GM19239 (cell line): Measurements from ENCODE around the gene DVL2.

Experiments used
- DNase-seq: peaks from one replicate; pipeline ENCODE4 v3.0.0; 2011; ENCODE audit warnings: low spot score; ENCODE audit not compliant: insufficient read length
- FAIRE-seq: peaks from 2 replicates; lab custom pipeline; 2011; peaks lifted over from hg19 to GRCh38; lab: Jason Lieb, UNC

Gene DVL2

DNA sequence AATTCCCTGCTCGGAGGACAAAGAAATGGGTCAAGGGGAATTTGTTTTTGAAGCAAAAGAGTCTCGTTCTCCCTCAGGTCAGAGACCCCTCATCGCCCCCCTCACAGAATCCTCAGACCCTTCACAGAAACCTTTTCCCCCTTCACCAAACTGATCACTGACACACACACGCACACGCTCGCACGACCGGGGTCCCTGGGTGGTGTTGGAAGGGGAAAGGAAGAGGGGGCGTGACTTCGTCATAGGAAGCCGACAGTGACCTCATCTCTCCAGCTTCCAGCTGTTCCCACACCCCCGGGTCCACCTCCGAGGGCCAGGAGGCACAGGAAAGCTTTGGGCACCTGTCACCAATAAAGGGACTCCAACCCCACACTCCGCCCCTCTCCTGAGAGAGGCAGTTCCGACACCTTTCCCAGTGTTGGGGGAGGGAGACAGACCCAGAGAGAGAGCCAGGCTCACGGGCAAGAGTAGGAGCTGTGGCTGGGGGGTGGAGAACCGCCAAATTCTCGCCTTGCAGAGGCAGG, 56.3 kb downstream of the DVL2 start:
- FAIRE-seq (no peak), DNase-seq (no peak)

DNA sequence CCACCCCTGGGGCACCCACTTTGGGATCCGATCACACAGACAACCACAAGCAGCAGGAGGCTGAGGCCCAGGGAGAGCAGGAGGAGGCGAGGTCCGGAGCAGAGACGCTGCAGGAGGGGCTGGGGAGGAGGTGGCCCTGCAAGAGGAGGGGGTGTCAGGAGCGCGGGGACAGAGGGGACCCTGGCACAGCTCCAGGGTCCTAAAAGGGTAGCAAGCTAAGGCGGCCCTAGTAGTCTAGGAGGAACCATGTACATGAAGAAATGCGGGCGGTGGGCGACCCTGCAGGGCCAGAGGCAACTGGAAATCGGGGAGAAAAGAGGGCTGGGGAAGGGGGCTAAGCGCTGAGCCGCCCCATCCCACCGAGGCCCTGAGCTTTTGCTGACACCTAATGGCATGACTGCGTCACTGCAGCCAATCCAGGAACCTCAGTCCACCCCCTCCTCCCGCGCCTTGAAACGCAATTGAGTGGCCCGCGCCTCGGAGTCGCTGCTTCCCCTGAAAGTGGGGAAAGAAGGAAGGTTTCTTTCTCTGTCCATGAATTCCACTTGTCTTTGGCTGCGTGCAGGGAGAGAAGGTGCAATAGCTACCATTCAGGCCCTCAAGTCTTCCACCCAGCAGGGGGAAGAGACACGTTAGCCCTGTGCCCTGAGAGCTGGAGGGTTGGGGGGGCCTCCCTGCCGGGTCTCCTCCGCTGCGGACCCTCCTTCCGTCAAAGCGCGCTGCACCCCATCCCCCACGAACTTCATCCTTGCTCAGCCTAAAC, 56.9 kb downstream of the DVL2 start:
- FAIRE-seq (no peak), DNase-seq (peak; percentile 85)

DNA sequence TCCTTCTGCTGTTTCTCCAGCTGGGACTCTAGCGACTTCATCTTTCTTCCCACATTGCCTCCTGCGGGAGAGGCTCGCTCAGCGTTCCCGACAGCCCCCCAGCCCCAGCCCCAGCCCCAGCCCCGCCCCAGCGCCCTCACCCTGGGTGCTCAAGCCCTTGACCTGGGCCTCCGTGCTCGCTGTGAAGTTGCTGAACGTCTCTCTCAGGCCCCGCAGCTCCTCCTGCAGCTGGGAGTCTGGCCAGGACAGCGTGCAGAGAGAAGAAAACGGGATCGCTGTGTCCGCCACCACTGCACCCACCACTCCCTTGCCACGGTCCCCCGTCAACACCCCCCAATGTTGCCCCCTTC, 57.5 kb downstream of the DVL2 start:
- FAIRE-seq (no peak), DNase-seq (no peak)

DNA sequence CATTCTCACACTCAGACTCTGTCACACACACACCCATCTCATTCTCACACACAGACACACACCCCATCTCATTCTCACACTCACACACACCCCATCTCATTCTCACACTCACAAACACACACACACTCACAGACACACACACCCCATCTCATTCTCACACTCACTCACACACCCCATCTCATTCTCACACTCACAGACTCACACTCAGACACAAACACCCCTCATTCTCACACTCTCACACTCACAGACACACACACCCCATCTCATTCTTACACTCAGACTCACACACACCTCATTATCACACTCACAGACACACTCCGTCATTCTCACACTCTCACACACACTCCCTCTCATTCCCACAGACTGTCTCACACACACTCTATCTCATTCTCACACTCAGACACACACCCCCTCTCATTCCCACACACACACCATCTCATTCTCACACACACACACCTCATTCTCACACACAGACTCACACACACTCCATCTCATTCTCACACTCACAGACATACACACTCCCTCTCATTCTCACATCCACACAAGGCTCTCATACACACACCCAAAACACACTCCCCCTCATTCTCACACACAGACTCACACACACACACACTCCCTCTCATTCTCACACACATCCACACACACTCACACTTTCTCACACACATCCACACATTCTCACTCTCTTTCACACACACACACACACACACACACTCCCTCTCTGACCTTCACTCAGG, 58.0 kb downstream of the DVL2 start:
- FAIRE-seq (no peak), DNase-seq (no peak)
